ENCODE measurements around the gene CDCA4.

CDCA4 gene

GRCh38 chr14:104969741-104970230, 51.1 kb downstream of the CDCA4 start:
- peak overlapping the region; percentile 47 for H3K4me3 ChIP-seq (ENCODE audit: low read depth, low read length)
- DNase-seq (ENCODE audit: low read depth): no peak

- no peak for DNase-seq (ENCODE audit: low read depth)
- H3K4me3 ChIP-seq (ENCODE audit: low read depth, low read length): peak overlapping the region; percentile 31
These were observed 52.1 kb downstream of the CDCA4 start for GRCh38 chr14:104968541-104969401.

- H3K4me3 ChIP-seq (ENCODE audit: low read depth, low read length): peak overlapping the region; percentile 31
- no peak for DNase-seq (ENCODE audit: low read depth)
These were observed 52.7 kb downstream of the CDCA4 start for GRCh38 chr14:104968153-104968527.

- DNase-seq (ENCODE audit: low read depth): no peak
- H3K4me3 ChIP-seq (ENCODE audit: low read depth, low read length): peak overlapping the region; percentile 31
These were observed 53.3 kb downstream of the CDCA4 start for GRCh38 chr14:104967386-104968152.

- DNase-seq (ENCODE audit: low read depth): no peak
- H3K4me3 ChIP-seq (ENCODE audit: low read depth, low read length): no peak overlapping the region
These were observed 53.9 kb downstream of the CDCA4 start for GRCh38 chr14:104966981-104967385.

- H3K4me3 ChIP-seq (ENCODE audit: low read depth, low read length): no peak overlapping the region
These were observed 54.5 kb downstream of the CDCA4 start for GRCh38 chr14:104966261-104966865.

GRCh38 chr14:104965561-104966231, 55.2 kb downstream of the CDCA4 start:
- DNase-seq (ENCODE audit: low read depth): no peak
- no peak overlapping the region for H3K4me3 ChIP-seq (ENCODE audit: low read depth, low read length)

More at GRCh38 chr14:104966261-104966865, 54.5 kb downstream of the CDCA4 start:
- no peak for DNase-seq (ENCODE audit: low read depth)

GRCh38 chr14:104964546-104964945, 56.3 kb downstream of the CDCA4 start:
- H3K4me3 ChIP-seq (ENCODE audit: low read depth, low read length): no peak overlapping the region
- no peak for DNase-seq (ENCODE audit: low read depth)
